ENCODE data around the gene CPNE5. TPM values are rescaled to one million over a fixed set of nuclear protein-coding genes. Genes with fewer than 3 reads are reported as not detected.

CPNE5 gene
- total RNA-seq, 6 experiments from 2014 or later, result 0.12 to 0.84 (median 0.23) TPM

- no peak for ATAC-seq
- H3K27ac ChIP-seq, result no peak overlapping the region
- H3K4me3 ChIP-seq, result no peak overlapping the region
- peak in 1 of 3 donors; percentile 27 for DNase-seq
- WGBS (ENCODE audit: insufficient coverage, low coverage, low lambda C conversion rate, missing lambda C conversion rate), result 83% methylated on average over 2 of the region's 2 CpGs
- intact Hi-C loops (cut with DNase I), result no loop called here
- H3K4me1 ChIP-seq, result no peaks in the 10 kb centered on the region
- no peaks in the 10 kb centered on the region for H3K27me3 ChIP-seq
- no peaks in the 10 kb centered on the region for H3K9me3 ChIP-seq
- H3K36me3 ChIP-seq, result no peaks in the 10 kb centered on the region
- TF ChIP-seq POLR2A (IDR thresholded peaks at IDR 0.05) (no peak), CTCF (IDR thresholded peaks at IDR 0.05) (no peak)
These were observed 116.4 kb downstream of the CPNE5 start for GRCh38 chr6:36722879-36723278.

DNA sequence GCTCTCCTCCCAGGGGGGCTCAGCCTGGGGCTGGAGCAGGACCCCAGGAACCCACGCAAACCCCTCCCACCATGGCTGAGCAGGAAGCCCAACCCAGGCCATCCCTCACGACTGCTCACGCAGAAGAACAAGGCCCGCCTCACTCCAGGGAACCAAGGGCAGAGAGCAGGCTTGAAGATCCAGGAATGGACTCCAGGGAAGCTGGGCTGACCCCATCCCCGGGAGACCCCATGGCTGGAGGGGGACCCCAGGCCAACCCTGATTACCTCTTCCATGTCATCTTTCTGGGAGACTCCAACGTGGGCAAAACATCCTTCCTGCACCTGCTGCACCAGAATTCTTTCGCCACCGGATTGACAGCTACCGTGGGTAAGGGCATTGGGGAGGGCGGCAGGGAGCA is 116.9 kb downstream of the CPNE5 start:
- H3K4me1 ChIP-seq, result no peaks in the 10 kb centered on the region
- TF ChIP-seq POLR2A (IDR thresholded peaks at IDR 0.05) (no peak), CTCF (IDR thresholded peaks at IDR 0.05) (no peak)
- H3K36me3 ChIP-seq, result no peaks in the 10 kb centered on the region
- intact Hi-C loops (cut with DNase I), result no loop called here
- no CpG with 5 or more reads among the region's 10 CpGs for WGBS (ENCODE audit: insufficient coverage, low coverage, low lambda C conversion rate, missing lambda C conversion rate)
- H3K27ac ChIP-seq, result no peak overlapping the region
- H3K4me3 ChIP-seq, result no peak overlapping the region
- no peaks in the 10 kb centered on the region for H3K9me3 ChIP-seq
- H3K27me3 ChIP-seq, result no peaks in the 10 kb centered on the region
- DNase-seq (peak in 1 of 3 donors; percentile 28), ATAC-seq (no peak)

- Histone ChIP-seq H3K9me3 (no peaks in the 10 kb centered on the region), H3K27ac (no peak overlapping the region), H3K4me3 (no peak overlapping the region), H3K4me1 (no peaks in the 10 kb centered on the region), H3K27me3 (no peaks in the 10 kb centered on the region), H3K36me3 (no peaks in the 10 kb centered on the region)
- no peak for ATAC-seq
- WGBS (ENCODE audit: insufficient coverage, low coverage, low lambda C conversion rate, missing lambda C conversion rate), result no CpG with 5 or more reads among the region's 15 CpGs
- intact Hi-C loops (cut with DNase I), result no loop called here
- TF ChIP-seq CTCF (IDR thresholded peaks at IDR 0.05), result no peak
- TF ChIP-seq POLR2A (IDR thresholded peaks at IDR 0.05), result no peak
- DNase-seq, result peak in 1 of 3 donors; percentile 58
These were observed 117.7 kb downstream of the CPNE5 start for GRCh38 chr6:36721369-36722140.

GRCh38 chr6:36720251-36721141 is 118.7 kb downstream of the CPNE5 start:
- 92% methylated on average over 1 of the region's 11 CpGs for WGBS (ENCODE audit: insufficient coverage, low coverage, low lambda C conversion rate, missing lambda C conversion rate)
- no peak for ATAC-seq
- intact Hi-C loops (cut with DNase I), result no loop called here

More at GRCh38 chr6:36720251-36721141, 118.7 kb downstream of the CPNE5 start:
- Histone ChIP-seq H3K9me3 (no peaks in the 10 kb centered on the region), H3K27ac (no peak overlapping the region), H3K4me1 (no peaks in the 10 kb centered on the region), H3K4me3 (no peak overlapping the region), H3K36me3 (no peaks in the 10 kb centered on the region), H3K27me3 (no peaks in the 10 kb centered on the region)
- no peak for TF ChIP-seq CTCF (IDR thresholded peaks at IDR 0.05)
- no peak for TF ChIP-seq POLR2A (IDR thresholded peaks at IDR 0.05)
- DNase-seq, result peak in 1 of 3 donors; percentile 35
